Dermis blood vessel endothelial cell (primary cell): Measurements from ENCODE around the gene SUPT3H. TPM values are rescaled to one million over a fixed set of nuclear protein-coding genes. Genes with fewer than 3 reads are reported as not detected.

Source experiments
- DNase-seq: peaks from one replicate; pipeline ENCODE4 v3.0.0; 2010
- total RNA-seq: library from RNA; depleted of rRNA; stranded (reverse); fragments of >200 nt; gene quantifications from 2 replicates; pipeline ENCODE4 v1.2.3, GENCODE V29; 2014

Gene SUPT3H
- total RNA-seq, 1 donor from 2014 or later, result 5.4 TPM

DNA sequence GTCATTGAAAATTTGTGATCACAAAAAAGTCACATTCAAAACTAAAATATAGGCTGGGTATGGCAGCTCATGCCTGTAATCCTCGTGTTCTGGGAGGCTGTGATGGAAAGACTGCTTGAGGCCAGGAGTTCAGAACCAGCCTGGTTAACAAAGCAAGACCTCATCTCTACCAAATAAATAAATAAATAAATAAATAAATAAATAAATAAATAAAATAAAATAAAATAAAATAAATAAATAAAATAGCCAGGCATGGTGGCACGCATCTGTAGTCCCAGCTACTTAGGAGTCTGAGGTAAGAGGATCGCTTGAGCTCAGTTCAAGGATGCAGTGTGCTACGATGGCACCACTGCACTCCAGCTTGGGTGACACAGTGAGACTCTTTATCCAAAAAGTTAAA, 392.7 kb downstream of the SUPT3H start:
- no peak for DNase-seq

GRCh38 chr6:44983467-44984365, 394.0 kb downstream of the SUPT3H start:
- no peak for DNase-seq

DNA sequence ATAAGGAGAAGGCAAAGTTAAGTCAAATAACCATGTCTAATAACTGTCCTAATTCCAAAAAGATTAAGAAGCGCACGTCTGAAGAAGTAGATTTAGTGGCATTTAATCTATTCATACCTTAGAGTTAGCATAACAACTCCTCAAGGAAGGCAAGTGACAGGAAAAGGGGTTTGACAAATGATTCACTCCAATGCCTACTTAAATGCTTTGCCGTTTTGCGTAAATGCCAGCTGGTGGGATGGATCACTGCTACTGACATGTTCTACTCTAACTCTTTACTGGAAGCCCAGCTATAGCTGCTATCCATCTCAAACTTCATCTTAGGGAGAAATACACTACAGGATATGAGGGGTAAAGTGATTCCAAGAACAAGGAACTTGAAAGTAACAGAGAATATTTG, 396.9 kb downstream of the SUPT3H start:
- no peak for DNase-seq

DNA sequence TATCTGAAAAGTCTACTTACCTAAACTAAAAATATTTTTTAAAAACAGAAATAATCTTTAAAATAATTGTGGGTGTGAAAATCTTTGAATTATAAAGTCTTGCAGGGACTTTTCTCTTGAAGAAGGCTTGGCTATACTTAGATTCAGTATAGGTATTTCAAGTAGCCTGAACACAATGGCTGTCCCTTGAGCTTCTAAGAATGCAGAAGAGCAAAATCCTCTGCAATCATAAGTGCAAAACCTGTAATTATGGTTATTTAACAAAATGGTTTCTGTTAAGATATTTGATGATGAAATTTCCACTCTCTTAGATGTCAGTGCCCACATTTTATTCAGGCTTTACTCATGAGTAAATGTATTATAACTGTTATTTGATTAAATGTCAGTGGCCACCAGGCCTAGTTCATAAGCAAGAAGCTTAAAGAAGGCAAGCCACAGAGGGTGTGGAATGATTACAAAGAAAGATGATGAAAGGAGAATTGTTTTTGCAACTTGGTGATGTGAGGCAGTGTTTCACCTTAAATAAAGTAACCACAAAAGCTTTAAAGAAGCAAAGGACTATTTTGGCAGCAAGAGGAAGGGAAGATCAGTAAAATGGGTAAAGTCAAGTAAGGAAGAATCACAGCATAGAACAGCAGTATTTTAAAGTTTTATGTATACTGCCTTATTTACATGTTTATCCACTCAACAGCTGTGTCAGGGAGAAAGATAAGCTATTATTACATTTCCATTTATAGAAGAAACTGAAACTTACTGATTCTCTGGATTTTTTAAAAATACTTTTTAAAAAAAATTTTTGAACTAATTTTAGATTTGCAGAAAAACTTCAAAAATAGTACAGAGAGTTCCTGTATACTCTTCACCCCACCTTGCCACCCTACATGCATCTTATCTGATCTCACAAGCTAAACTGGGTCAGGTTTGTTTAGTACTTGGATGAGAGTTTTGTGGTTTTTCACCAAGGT, 400.8 kb downstream of the SUPT3H start:
- no peak for DNase-seq

GRCh38 chr6:44974511-44974910, 403.2 kb downstream of the SUPT3H start:
- DNase-seq, result no peak

GRCh38 chr6:44972709-44973108, 405.0 kb downstream of the SUPT3H start:
- no peak for DNase-seq

DNA sequence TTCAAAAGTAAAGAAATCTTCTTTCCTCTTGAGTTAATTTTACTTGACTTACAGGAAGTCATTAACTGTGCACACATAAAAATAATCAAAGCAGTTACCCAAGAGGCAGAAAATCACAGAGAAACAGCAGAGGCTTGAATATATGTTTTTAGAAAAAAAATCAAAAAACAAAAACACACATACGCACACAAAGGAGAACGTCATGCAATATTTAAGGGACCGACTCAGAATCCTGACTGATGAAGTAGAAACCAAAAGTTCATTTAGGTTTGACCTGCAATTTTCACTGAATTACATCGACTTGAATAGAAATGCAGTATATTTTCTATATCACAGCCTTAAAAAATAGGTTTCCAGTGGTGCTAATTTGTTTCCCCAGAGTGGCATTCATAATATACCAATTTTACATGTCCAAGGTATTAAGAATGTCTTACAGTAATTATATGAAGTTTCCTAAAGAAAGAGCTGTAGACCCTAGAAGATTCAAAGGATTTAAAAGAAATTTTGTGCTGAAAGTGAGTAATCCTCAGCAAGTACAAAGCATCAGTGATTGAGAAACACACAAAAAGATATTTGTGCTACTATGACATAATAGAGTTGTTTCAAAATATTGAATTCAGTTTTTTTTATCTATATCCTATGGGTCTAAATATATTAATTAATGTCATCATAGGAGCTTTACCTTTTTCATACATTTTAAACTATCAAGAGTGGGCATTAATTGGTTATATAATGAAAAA, 408.1 kb downstream of the SUPT3H start:
- no peak for DNase-seq

GRCh38 chr6:44967481-44967880, 410.3 kb downstream of the SUPT3H start:
- no peak for DNase-seq

- peak; percentile 48 for DNase-seq
Observed at GRCh38 chr6:44966449-44967092, 411.2 kb downstream of the SUPT3H start.

- DNase-seq, result no peak
Observed at GRCh38 chr6:44965708-44966107, 412.0 kb downstream of the SUPT3H start.

GRCh38 chr6:44960898-44961297, 416.8 kb downstream of the SUPT3H start:
- peak; percentile 1 for DNase-seq

DNA sequence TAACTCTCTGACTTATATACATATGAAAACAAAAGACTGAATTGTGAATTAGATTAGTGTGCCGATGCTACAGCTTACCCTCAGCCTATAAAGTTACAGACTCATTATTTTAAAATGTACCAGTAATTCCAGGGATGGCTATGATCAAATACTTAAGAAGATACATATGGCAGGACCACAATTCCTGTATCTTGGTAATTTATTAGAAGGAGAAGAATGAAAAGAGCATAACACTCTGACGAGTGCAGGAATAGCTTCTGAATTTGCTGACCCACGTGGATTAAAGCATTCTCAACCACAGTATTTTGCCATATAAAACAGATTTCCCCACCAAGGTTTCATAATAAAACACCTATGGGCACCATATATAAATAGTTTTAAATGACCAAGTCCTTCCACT, 418.1 kb downstream of the SUPT3H start:
- no peak for DNase-seq

DNA sequence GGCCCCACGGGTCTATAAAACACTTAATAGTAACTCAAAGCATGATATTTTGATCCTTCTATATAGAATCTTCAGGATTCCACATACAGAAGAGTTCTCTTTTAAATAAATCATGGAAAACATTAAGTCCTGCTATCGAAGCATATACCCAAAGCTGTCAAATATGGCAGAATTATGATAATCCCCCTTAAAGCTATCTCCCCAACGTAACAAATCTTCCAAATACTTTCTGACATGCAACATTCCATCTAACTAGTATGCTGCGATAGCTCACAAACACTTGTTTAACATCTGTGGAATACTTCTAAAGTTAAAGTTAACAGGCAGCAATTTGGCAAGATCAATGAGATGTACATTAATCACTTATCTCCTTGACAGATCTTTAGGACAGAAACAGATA, 420.6 kb downstream of the SUPT3H start:
- no peak for DNase-seq

- DNase-seq, result no peak
Observed at GRCh38 chr6:44956396-44956795, 421.3 kb downstream of the SUPT3H start.

DNA sequence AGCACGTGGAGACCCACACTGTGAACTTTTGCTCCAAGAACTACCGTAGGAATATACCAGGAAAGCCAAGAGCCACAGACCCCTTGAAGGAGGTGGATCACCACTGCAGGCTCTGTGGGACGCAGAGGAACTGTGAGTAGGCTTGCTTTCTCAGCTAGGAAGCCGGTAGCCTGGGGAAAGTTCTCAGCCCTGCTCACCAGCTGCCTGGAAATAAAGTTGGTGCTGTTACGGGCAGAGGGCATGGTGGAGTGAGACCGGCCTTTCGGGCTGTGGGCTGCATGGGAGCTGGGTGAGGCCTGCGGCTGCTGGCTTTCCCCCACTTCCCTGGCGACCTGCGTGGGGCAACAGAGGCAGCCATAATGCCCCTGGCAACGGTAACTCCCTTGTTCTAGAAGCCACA, 422.6 kb downstream of the SUPT3H start:
- no peak for DNase-seq

DNA sequence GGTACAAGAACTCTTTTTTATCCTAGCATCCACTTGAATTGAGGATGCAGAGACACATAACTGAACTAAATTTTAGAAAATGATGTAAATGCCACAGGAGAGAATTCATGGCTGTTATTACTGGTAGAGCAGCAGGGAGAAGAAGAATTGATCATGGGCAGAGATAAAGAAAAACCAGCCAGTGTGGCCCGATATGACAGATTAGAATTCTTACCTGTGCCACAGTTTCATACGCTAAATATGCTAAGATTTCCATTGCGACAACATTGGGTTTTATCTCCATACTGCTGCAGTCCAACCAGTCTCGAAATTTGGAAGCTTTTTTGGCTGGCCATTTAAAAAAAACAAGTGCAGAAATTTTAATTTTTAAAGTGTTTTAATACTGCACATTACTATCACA, 423.5 kb downstream of the SUPT3H start:
- DNase-seq, result no peak

DNA sequence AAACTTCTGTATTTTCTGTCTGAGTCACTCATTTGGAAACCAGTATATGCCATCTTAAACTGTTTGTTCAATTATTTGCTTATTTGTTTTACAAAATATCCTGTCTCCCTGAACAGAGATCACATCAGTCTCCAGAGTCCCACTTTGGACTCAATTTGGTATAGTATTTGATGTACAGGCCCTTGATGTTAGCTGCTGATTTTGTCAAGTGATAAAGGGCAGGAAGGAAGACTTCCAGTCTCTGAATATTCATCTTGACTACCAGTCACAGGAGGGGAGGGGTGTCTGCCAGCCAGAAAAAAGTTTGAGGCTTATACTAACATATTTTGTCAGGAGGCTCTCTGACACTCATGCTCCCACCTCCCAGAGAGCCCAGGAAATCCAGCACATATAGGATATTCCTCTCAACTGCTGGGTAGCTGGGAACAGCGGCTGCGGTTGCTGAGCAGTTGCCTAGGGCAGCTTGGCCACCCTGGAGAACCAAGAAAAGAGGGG, 426.4 kb downstream of the SUPT3H start:
- no peak for DNase-seq

- DNase-seq, result no peak
Observed at GRCh38 chr6:44949596-44950201, 428.0 kb downstream of the SUPT3H start.

DNA sequence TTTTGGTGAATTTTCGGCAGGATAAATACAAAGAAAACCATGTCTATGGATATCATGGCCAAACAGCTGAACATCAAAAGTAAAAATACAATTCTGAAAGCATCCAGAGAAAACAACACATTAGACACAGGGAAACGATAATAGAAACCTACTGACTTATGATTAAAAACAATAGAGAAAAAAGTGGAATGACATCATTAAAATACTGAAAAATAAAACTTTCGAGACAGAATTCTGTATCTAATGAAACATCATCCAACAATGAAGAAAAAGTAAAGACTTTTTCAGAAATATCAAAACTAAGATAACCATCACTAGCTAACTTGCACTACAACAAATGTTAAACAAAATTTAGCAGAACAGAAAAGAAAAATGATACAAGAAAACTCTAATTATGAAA, 434.2 kb downstream of the SUPT3H start:
- DNase-seq, result no peak

- no peak for DNase-seq
Observed at GRCh38 chr6:44942798-44943197, 434.9 kb downstream of the SUPT3H start.

GRCh38 chr6:44942201-44942600, 435.5 kb downstream of the SUPT3H start:
- no peak for DNase-seq

GRCh38 chr6:44940367-44940766, 437.4 kb downstream of the SUPT3H start:
- no peak for DNase-seq
